CD4-positive, alpha-beta T cell treated with Interleukin-15 for 1 hour (primary cell): ENCODE measurements around the gene BCL7C.
"Not testable (repeated sequence)": the region's sequence is repeated elsewhere in the genome, so short reads cannot be mapped to it uniquely, and the experiment has no call there.

ENCODE experiments used
- DNase-seq: peaks from one replicate; pipeline ENCODE4 v3.0.0-alpha.2; 2020

The BCL7C gene

GRCh38 chr16:30894540-30895368 is 877 bp upstream of the BCL7C start:
- no peak for DNase-seq

GRCh38 chr16:30893417-30893743 is 497 bp downstream of the BCL7C start:
- no peak for DNase-seq

- DNase-seq = no peak
Observed at GRCh38 chr16:30892670-30893416, 1.0 kb downstream of the BCL7C start.

- DNase-seq = not testable (repeated sequence)
Observed at GRCh38 chr16:30891043-30891823, 2.6 kb downstream of the BCL7C start.

- DNase-seq = no peak
Observed at GRCh38 chr16:30889721-30890120, 4.2 kb downstream of the BCL7C start.

- DNase-seq = no peak
Observed at GRCh38 chr16:30888856-30889499, 4.9 kb downstream of the BCL7C start.

GRCh38 chr16:30887927-30888326 is 6.0 kb downstream of the BCL7C start:
- no peak for DNase-seq

- no peak for DNase-seq
Observed at GRCh38 chr16:30886145-30886544, 7.7 kb downstream of the BCL7C start.

- DNase-seq = no peak
Observed at GRCh38 chr16:30885196-30885595, 8.7 kb downstream of the BCL7C start.

- DNase-seq = no peak
Observed at GRCh38 chr16:30884760-30885159, 9.1 kb downstream of the BCL7C start.

GRCh38 chr16:30882429-30883310 is 11.2 kb downstream of the BCL7C start:
- no peak for DNase-seq

- no peak for DNase-seq
Observed at GRCh38 chr16:30876867-30877266, 17.0 kb downstream of the BCL7C start.

GRCh38 chr16:30875871-30876801 is 17.7 kb downstream of the BCL7C start:
- DNase-seq = peak; percentile 20

- DNase-seq = peak; percentile 90
Observed at GRCh38 chr16:30874821-30875717, 18.8 kb downstream of the BCL7C start.

- no peak for DNase-seq
Observed at GRCh38 chr16:30874244-30874820, 19.5 kb downstream of the BCL7C start.

- no peak for DNase-seq
Observed at GRCh38 chr16:30870904-30871303, 23.0 kb downstream of the BCL7C start.

GRCh38 chr16:30867747-30868146 is 26.1 kb downstream of the BCL7C start:
- no peak for DNase-seq

- DNase-seq = no peak
Observed at GRCh38 chr16:30866031-30866430, 27.8 kb downstream of the BCL7C start.

GRCh38 chr16:30863178-30863577 is 30.7 kb downstream of the BCL7C start:
- DNase-seq = not testable (repeated sequence)
